A549 (cell line): Measurements from ENCODE around the gene IDUA. TPM values are rescaled to one million over a fixed set of nuclear protein-coding genes. Genes with fewer than 3 reads are reported as not detected.

Source experiments
- ATAC-seq, 2 experiments: fragments of 200-7000 bp in 1 of 2; fragments of >200 bp in 1 of 2; cut with Nextera tagmentation in 1 of 2; cut with Tn5 transposase in 1 of 2; 3 replicates each; pipeline versions ENCODE4 v1.8.0 to v1.9.1; 2018 to 2020; ENCODE audit warnings: mild to moderate bottlenecking in 1 of 2, moderate library complexity in 1 of 2
- CTCF ChIA-PET: fragments of 300-600 bp; sonication (Branson Sonifier 250); formaldehyde crosslinking; extraction: SDS; loops from one replicate; lab custom pipeline; 2021; ENCODE audit warnings: antibody characterized with exemption, inconsistent platforms; lab: Yijun Ruan, JAX
- POLR2A ChIA-PET: fragments of 350-600 bp; formaldehyde crosslinking; extraction: SDS; loops from one replicate; lab custom pipeline; 2021; ENCODE audit warnings: antibody characterized with exemption, inconsistent platforms; lab: Yijun Ruan, JAX
- DNase-seq, 2 experiments: peaks; one replicate each; pipeline versions ENCODE4 v3.0.0 to v3.0.0-alpha.2; 2011 to 2016; ENCODE audit warnings: low read depth in 1 of 2, low spot score in 1 of 2
- FAIRE-seq: peaks from 2 replicates; lab custom pipeline; 2011; peaks lifted over from hg19 to GRCh38; lab: Jason Lieb, UNC
- H3K27ac ChIP-seq, 2 experiments: fragments of >200 bp; sonication (Bioruptor Twin); formaldehyde crosslinking; 3 replicates each; pipeline ENCODE4 v1.5.1; 2016 to 2017
- H3K4me1 ChIP-seq: fragments of >200 bp; sonication (Bioruptor Twin); formaldehyde crosslinking; 3 replicates; pipeline ENCODE4 v1.6.1; 2016
- H3K4me2 ChIP-seq: fragments of >200 bp; sonication (Bioruptor Twin); formaldehyde crosslinking; 3 replicates; pipeline ENCODE4 v1.6.1; 2016
- H3K4me3 ChIP-seq: fragments of >200 bp; sonication (Bioruptor Twin); formaldehyde crosslinking; 3 replicates; pipeline ENCODE4 v1.5.1; 2016
- H3K9me3 ChIP-seq: fragments of >200 bp; sonication (Bioruptor Twin); formaldehyde crosslinking; 3 replicates; pipeline ENCODE4 v1.6.1; 2016
- CEBPB ChIP-seq, 2 experiments: fragments of >200 bp in 1 of 2; sonication (Bioruptor Twin) in 1 of 2; formaldehyde crosslinking in 1 of 2; IDR thresholded peaks; 2 replicates each; pipeline ENCODE4 v1.6.1; 2012 to 2016
- EHMT2 ChIP-seq: fragments of 200-600 bp; sonication (generic); IDR thresholded peaks from 2 replicates; pipeline ENCODE4 v1.6.1; 2016; ENCODE audit warnings: antibody characterized with exemption, low read depth, mild to moderate bottlenecking, moderate library complexity
- EP300 ChIP-seq, 2 experiments: fragments of >200 bp; sonication (Bioruptor Twin); formaldehyde crosslinking; IDR thresholded peaks; 2 replicates in 1 of 2; 3 replicates in 1 of 2; pipeline ENCODE4 v1.6.1; 2016 to 2017
- GATA3 ChIP-seq: IDR thresholded peaks from 2 replicates; pipeline ENCODE4 v1.6.1; 2012; ENCODE audit warnings: borderline replicate concordance
- HEYL ChIP-seq: fragments of 250-450 bp; sonication (Bioruptor Pico); IDR thresholded peaks from 2 replicates; pipeline ENCODE4 v1.8.0; 2021; ENCODE audit warnings: mild to moderate bottlenecking, moderate library complexity
- HOXB5 ChIP-seq: fragments of 250-450 bp; sonication (Bioruptor Pico); IDR thresholded peaks from 2 replicates; pipeline ENCODE4 v1.5.0; 2020; ENCODE audit warnings: mild to moderate bottlenecking, moderate library complexity
- JUN ChIP-seq, 2 experiments: fragments of >200 bp; sonication (Bioruptor Twin); formaldehyde crosslinking; IDR thresholded peaks; 2 replicates in 1 of 2; 3 replicates in 1 of 2; pipeline ENCODE4 v1.6.1; 2016 to 2017
- KDM1A ChIP-seq: fragments of 200-600 bp; sonication (generic); IDR thresholded peaks from 2 replicates; pipeline ENCODE4 v1.6.1; 2016; ENCODE audit warnings: low read depth, mild to moderate bottlenecking
- KDM5A ChIP-seq: fragments of 200-600 bp; sonication (generic); IDR thresholded peaks from 2 replicates; pipeline ENCODE4 v1.6.1; 2016; ENCODE audit warnings: antibody characterized with exemption, mild to moderate bottlenecking
- MAFK ChIP-seq: fragments of 450-650 bp; IDR thresholded peaks from 2 replicates; pipeline ENCODE4 v1.6.1; 2014; ENCODE audit not compliant: partially characterized antibody
- MYC ChIP-seq: IDR thresholded peaks from 2 replicates; pipeline ENCODE4 v1.6.1; 2012; ENCODE audit warnings: mild to moderate bottlenecking, inconsistent platforms, low read length, improper control_type of control experiment, borderline replicate concordance
- NFE2L2 ChIP-seq: fragments of 150-350 bp; conservative IDR thresholded peaks from 2 replicates; pipeline ENCODE4 v1.6.1; 2014; ENCODE audit warnings: low read length
- NR3C1 ChIP-seq: fragments of >200 bp; sonication (Bioruptor Twin); formaldehyde crosslinking; IDR thresholded peaks from 3 replicates; pipeline ENCODE4 v1.6.1; 2017
- RAD21 ChIP-seq, 2 experiments: fragments of >200 bp in 1 of 2; sonication (Bioruptor Twin) in 1 of 2; formaldehyde crosslinking in 1 of 2; IDR thresholded peaks in 1 of 2; conservative IDR thresholded peaks in 1 of 2; 2 replicates in 1 of 2; 3 replicates in 1 of 2; pipeline ENCODE4 v1.6.1; 2012 to 2018; ENCODE audit warnings: inconsistent platforms in 1 of 2
- RARB ChIP-seq: fragments of 250-450 bp; sonication (Bioruptor Pico); IDR thresholded peaks from 2 replicates; pipeline ENCODE4 v1.8.0; 2021; ENCODE audit warnings: mild to moderate bottlenecking, moderate library complexity
- RCOR1 ChIP-seq: fragments of 150-350 bp; IDR thresholded peaks from 2 replicates; pipeline ENCODE4 v1.6.1; 2014; ENCODE audit warnings: antibody characterized with exemption, low read length, low read depth
- RNF2 ChIP-seq: fragments of 200-600 bp; sonication (generic); IDR thresholded peaks from 2 replicates; pipeline ENCODE4 v1.6.1; 2016; ENCODE audit warnings: low read depth, mild to moderate bottlenecking, antibody characterized with exemption, moderate library complexity, borderline replicate concordance
- SMC3 ChIP-seq: fragments of >200 bp; sonication (Bioruptor Twin); formaldehyde crosslinking; IDR thresholded peaks from 3 replicates; pipeline ENCODE4 v1.6.1; 2018; ENCODE audit warnings: inconsistent platforms
- TFCP2L1 ChIP-seq: fragments of 250-450 bp; sonication (Bioruptor Pico); IDR thresholded peaks from 2 replicates; pipeline ENCODE4 v1.5.0; 2021; ENCODE audit warnings: mild to moderate bottlenecking
- ZC3H11A ChIP-seq: fragments of 450-650 bp; IDR thresholded peaks from 2 replicates; pipeline ENCODE4 v1.6.1; 2014; ENCODE audit warnings: antibody characterized with exemption, mild to moderate bottlenecking
- ZNF302 ChIP-seq: fragments of 250-450 bp; sonication (Bioruptor Pico); IDR thresholded peaks from 2 replicates; pipeline ENCODE4 v1.9.0; 2021; ENCODE audit warnings: inconsistent platforms, mild to moderate bottlenecking, moderate library complexity
- ZSCAN20 ChIP-seq: fragments of 250-450 bp; sonication (Bioruptor Pico); IDR thresholded peaks from 2 replicates; pipeline ENCODE4 v1.8.0; 2022; ENCODE audit warnings: mild to moderate bottlenecking, moderate library complexity
- WGBS: methylation state at CpG from one replicate; pipeline ENCODE4 v1.1.6; 2017; ENCODE audit errors: missing lambda C conversion rate; 5-methylcytosine and 5-hydroxymethylcytosine counted together
- polyA plus RNA-seq, 4 experiments: library from polyadenylated mRNA; depleted of rRNA in 3 of 4; stranded (reverse); fragments of >200 nt; fragmentation: RNase III in 1 of 4; extraction: RNeasy Plus Mini Kit Qiagen cat#74134 plus additional on column Dnase treatment in 1 of 4; gene quantifications; 2 replicates in 3 of 4; 3 replicates in 1 of 4; pipeline ENCODE4 v1.2.3, GENCODE V29; 2011 to 2017
- TF ChIP-seq, protein P1 (sequence below): fragments of 250-450 bp; sonication (Bioruptor Pico); IDR thresholded peaks from 2 replicates; pipeline ENCODE4 v1.5.0; 2020; ENCODE audit warnings: low read depth, mild to moderate bottlenecking, moderate library complexity

The IDUA gene
- polyA plus RNA-seq, 2 of the 4 experiments (the other 2 are of a cell fraction): 3.1 to 19.4 TPM

- no peaks in the 10 kb centered on the region for H3K4me1 ChIP-seq
- H3K4me3 ChIP-seq: no peak overlapping the region
- CTCF ChIA-PET: no interaction called here
- no peak overlapping the region for H3K4me2 ChIP-seq
- WGBS: 73% methylated on average over 3 of the region's 9 CpGs
- POLR2A ChIA-PET: no interaction called here
- H3K9me3 ChIP-seq: no peaks in the 10 kb centered on the region
- H3K27ac ChIP-seq: no peak overlapping the region
- no peak for TF ChIP-seq NFE2L2
- TF ChIP-seq JUN (IDR thresholded peaks at IDR 0.05): no peak
- no peak for TF ChIP-seq EHMT2
- TF ChIP-seq TFCP2L1 (CRISPR knock-in tag): no peak
- no peak for TF ChIP-seq HEYL (CRISPR knock-in tag)
- TF ChIP-seq ZSCAN20 (CRISPR knock-in tag): no peak
- TF ChIP-seq SMC3: no peak
- TF ChIP-seq KDM5A: no peak
- TF ChIP-seq RAD21 (conservative IDR thresholded peaks at IDR 0.05 in 1 of 2, IDR thresholded peaks at IDR 0.05 in 1 of 2): no peak
- TF ChIP-seq, all 56 proteins: peak for 0
- no peak for DNase-seq
- FAIRE-seq: no peak
- peak in 1 of 2 experiments; percentile 8; a peak in 1 of 6 replicates for ATAC-seq
Observed at GRCh38 chr4:1019320-1019719, 32.5 kb downstream of the IDUA start.

- Histone ChIP-seq H3K4me2 (no peak overlapping the region), H3K27ac (no peak overlapping the region), H3K4me3 (no peak overlapping the region), H3K4me1 (no peaks in the 10 kb centered on the region), H3K9me3 (no peaks in the 10 kb centered on the region)
- DNase-seq (no peak), ATAC-seq (peak in 1 of 2 experiments; percentile 36; a peak in 3 of 6 replicates), FAIRE-seq (no peak)
- TF ChIP-seq RCOR1 (no peak), EP300 (IDR thresholded peaks at IDR 0.05) (no peak), ZSCAN20 (CRISPR knock-in tag) (no peak), GATA3 (no peak)
- WGBS: 83% methylated on average over 6 of the region's 23 CpGs
- CTCF ChIA-PET: no interaction called here
- POLR2A ChIA-PET: no interaction called here
Observed at GRCh38 chr4:1019729-1020470, 33.1 kb downstream of the IDUA start.

DNA sequence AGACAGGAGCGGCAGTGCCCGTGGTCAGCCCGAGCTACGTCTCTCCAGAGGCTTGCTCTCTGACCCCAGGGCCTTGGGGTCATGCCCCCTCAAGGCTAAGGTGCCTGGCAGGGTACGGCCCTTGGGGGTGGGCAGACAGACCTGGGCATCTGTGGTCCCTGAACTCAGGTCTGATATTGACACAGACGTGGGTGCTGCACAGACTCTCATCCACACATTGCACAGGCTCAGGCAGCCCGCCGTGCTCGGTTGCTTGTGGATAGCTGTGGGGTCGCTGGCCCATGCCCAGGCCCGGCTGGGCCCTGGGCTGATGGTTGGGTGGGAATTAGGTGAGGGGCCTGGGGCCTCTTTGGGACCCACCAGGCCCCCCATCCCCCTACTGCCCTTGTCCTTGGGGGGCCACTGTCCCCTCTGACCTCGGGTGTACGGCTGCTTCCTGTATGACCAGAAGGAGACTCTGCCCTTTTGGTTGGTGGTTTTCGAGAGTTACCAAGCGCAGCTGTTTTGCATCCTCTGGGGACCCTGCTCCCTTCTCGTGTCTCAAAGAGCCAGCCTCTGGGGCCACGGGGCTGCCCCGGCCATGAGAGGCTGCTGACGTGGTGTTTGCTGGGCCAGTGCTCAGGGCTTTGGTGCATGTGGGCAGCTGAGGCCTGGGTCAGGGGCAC is 34.7 kb downstream of the IDUA start:
- Histone ChIP-seq H3K27ac (no peak overlapping the region), H3K4me1 (no peaks in the 10 kb centered on the region), H3K4me3 (no peak overlapping the region), H3K9me3 (no peaks in the 10 kb centered on the region), H3K4me2 (no peak overlapping the region)
- CTCF ChIA-PET: interaction anchor here (1.0 to 1.6 kb wide), 2 partner anchors 12 to 20 kb away, joined by 3 to 4 read pairs; no protein-coding TSS in a partner anchor
- POLR2A ChIA-PET: no interaction called here
- no peak for ATAC-seq
- WGBS: 91% methylated on average over 6 of the region's 19 CpGs
- DNase-seq: no peak
- no peak for TF ChIP-seq MYC
- TF ChIP-seq RNF2: no peak
- TF ChIP-seq NFE2L2: no peak
- no peak for TF ChIP-seq KDM1A
- no peak for TF ChIP-seq JUN (IDR thresholded peaks at IDR 0.05)
- TF ChIP-seq, protein P1, sequence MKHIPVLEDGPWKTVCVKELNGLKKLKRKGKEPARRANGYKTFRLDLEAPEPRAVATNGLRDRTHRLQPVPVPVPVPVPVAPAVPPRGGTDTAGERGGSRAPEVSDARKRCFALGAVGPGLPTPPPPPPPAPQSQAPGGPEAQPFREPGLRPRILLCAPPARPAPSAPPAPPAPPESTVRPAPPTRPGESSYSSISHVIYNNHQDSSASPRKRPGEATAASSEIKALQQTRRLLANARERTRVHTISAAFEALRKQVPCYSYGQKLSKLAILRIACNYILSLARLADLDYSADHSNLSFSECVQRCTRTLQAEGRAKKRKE (CRISPR knock-in tag): no peak
- TF ChIP-seq NR3C1: no peak
- TF ChIP-seq HOXB5 (CRISPR knock-in tag): no peak
- no peak for TF ChIP-seq RARB (CRISPR knock-in tag)
- TF ChIP-seq ZNF302 (CRISPR knock-in tag): no peak
- no peak for TF ChIP-seq KDM5A
- no peak for TF ChIP-seq MAFK
- no peak for TF ChIP-seq SMC3
- TF ChIP-seq CEBPB (IDR thresholded peaks at IDR 0.05): no peak
- TF ChIP-seq ZSCAN20 (CRISPR knock-in tag): no peak
- no peak for TF ChIP-seq ZC3H11A
- no peak for TF ChIP-seq EP300 (IDR thresholded peaks at IDR 0.05)
- TF ChIP-seq, all 56 proteins: peak for 0
- FAIRE-seq: no peak
